ENCODE results near the gene CTCFL. TPM values are rescaled to one million over a fixed set of nuclear protein-coding genes. Genes with fewer than 3 reads are reported as not detected.

Gene CTCFL
- total RNA-seq, 2 donors from 2014 or later: not detected

DNA sequence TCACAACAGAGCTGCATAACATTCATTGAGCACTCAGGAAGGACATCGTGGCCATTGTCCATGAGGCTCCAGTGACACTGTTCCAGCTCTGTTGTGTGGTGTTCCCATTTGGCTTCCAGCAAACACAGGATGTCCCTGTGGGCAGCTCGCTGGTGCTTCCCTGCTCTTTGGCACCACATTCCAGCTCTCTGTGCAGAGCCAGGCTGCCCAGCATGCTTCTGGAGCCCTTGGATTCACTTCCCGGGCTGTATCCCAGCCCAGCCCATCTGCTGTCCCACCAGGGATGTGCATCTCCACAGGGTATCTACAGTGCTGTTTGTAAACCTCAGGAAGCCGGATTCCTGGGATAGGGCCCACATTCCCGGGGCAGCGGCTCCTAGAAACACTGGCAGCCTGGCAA is 57.2 kb downstream of the CTCFL start:
- no peaks in the 10 kb centered on the region for H3K4me1 ChIP-seq
- 31 to 51% methylated on average over 3 to 6 of the region's 6 CpGs for WGBS, 2 donors
- no peaks in the 10 kb centered on the region for H3K36me3 ChIP-seq (replicated peaks in 1 of 2; ENCODE audit: insufficient read depth in 1 of 2, low read depth in 2 of 2)
- TF ChIP-seq, protein P1, sequence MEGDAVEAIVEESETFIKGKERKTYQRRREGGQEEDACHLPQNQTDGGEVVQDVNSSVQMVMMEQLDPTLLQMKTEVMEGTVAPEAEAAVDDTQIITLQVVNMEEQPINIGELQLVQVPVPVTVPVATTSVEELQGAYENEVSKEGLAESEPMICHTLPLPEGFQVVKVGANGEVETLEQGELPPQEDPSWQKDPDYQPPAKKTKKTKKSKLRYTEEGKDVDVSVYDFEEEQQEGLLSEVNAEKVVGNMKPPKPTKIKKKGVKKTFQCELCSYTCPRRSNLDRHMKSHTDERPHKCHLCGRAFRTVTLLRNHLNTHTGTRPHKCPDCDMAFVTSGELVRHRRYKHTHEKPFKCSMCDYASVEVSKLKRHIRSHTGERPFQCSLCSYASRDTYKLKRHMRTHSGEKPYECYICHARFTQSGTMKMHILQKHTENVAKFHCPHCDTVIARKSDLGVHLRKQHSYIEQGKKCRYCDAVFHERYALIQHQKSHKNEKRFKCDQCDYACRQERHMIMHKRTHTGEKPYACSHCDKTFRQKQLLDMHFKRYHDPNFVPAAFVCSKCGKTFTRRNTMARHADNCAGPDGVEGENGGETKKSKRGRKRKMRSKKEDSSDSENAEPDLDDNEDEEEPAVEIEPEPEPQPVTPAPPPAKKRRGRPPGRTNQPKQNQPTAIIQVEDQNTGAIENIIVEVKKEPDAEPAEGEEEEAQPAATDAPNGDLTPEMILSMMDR (IDR thresholded peaks at IDR 0.05): no peak
- no peak for TF ChIP-seq POLR2A (IDR thresholded peaks at IDR 0.05)
- intact Hi-C loops (cut with DNase I): no loop called here
- no peaks in the 10 kb centered on the region for H3K27me3 ChIP-seq
- DNase-seq (no peak), ATAC-seq (no peak)
- no peak overlapping the region for H3K4me3 ChIP-seq
- H3K9me3 ChIP-seq: no peaks in the 10 kb centered on the region
- H3K27ac ChIP-seq: no peak overlapping the region

DNA sequence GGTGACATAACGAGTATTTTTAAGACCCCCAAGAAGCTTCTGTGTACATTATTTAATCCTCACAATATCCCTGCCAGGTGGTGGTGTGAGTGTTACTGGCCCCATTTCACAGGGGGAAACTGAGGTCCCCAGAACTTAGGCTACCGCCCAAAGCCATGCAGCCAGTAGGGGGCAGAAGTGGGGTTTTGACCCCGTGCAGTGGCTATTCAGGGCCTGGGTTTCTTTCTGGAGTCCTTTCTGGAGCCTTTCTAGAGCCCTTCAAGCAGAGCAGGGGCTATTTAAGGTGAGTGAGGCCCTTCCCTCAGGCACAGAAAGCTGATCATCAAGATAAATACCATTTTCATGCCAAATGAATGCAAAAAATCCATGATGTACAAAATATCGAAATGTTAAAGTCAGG is 59.0 kb downstream of the CTCFL start:
- Histone ChIP-seq H3K36me3 (replicated peaks in 1 of 2; ENCODE audit: insufficient read depth in 1 of 2, low read depth in 2 of 2) (no peaks in the 10 kb centered on the region), H3K27me3 (no peaks in the 10 kb centered on the region), H3K9me3 (no peaks in the 10 kb centered on the region), H3K4me1 (no peaks in the 10 kb centered on the region), H3K27ac (no peak overlapping the region), H3K4me3 (no peak overlapping the region)
- DNase-seq (no peak), ATAC-seq (no peak)
- no peak for TF ChIP-seq POLR2A (IDR thresholded peaks at IDR 0.05)
- TF ChIP-seq, protein P1 (IDR thresholded peaks at IDR 0.05): no peak
- intact Hi-C loops (cut with DNase I): no loop called here
- 63 to 69% methylated on average over 4 of the region's 4 CpGs for WGBS, 2 donors

DNA sequence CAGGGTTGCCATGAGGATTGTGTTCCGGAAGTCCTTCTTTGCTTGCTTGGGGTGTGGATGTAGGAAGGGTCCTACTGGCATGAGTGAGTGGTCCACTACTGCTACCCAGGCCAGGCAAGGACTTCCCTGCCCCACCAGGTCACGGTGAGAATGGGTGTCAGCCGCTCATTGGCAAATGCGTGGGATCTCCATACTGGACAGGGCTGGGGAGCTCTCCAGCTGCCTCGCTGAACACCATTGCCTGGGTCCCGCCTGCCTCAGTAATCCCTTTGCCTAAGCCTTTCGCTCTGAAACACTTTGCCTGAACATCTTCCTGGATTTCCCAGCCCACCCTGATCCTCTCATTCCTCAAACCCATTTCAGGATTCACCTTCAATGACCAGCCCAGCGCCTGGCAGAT is 59.5 kb downstream of the CTCFL start:
- no peaks in the 10 kb centered on the region for H3K27me3 ChIP-seq
- TF ChIP-seq POLR2A (IDR thresholded peaks at IDR 0.05): no peak
- TF ChIP-seq, protein P1 (IDR thresholded peaks at IDR 0.05): no peak
- no peak for ATAC-seq
- H3K9me3 ChIP-seq: no peaks in the 10 kb centered on the region
- intact Hi-C loops (cut with DNase I): no loop called here
- H3K4me3 ChIP-seq: no peak overlapping the region
- no peak for DNase-seq
- no peaks in the 10 kb centered on the region for H3K36me3 ChIP-seq (replicated peaks in 1 of 2; ENCODE audit: insufficient read depth in 1 of 2, low read depth in 2 of 2)
- 92 to 94% methylated on average over 7 to 8 of the region's 8 CpGs for WGBS, 2 donors
- no peaks in the 10 kb centered on the region for H3K4me1 ChIP-seq
- no peak overlapping the region for H3K27ac ChIP-seq

DNA sequence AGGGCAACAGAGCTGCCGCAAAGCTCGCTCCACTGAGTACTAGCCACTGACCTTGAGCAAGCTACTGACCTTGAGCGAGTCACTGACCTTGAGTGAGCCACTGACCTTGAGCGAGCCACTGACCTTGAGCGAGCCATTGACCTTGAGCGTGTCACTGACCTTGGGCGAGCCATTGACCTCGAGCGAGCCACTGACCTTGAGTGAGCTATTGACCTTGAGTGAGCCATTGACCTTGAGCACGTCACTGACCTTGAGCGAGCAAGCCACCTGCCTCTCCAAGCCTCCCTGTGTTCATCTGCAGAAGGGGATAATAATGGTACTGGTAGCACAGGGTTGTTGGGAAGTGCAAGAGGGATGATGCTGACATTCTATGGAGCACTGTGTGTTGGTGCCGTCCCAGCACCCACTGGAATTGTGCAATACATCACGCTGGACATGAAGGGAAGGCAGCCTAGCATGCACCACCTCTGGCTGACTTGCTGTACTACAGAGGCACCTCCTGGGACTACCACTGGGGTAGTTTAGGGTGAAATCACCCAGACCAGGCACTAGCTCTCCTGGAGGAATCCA is 60.2 kb downstream of the CTCFL start:
- no peaks in the 10 kb centered on the region for H3K27me3 ChIP-seq
- no peaks in the 10 kb centered on the region for H3K4me1 ChIP-seq
- DNase-seq (peak in 3 of 4 donors; percentile 38 to 53 (median 50)), ATAC-seq (peak; percentile 30)
- 35 to 46% methylated on average over 8 to 13 of the region's 13 CpGs for WGBS, 2 donors
- no peaks in the 10 kb centered on the region for H3K9me3 ChIP-seq
- intact Hi-C loops (cut with DNase I): no loop called here
- no peaks in the 10 kb centered on the region for H3K36me3 ChIP-seq (replicated peaks in 1 of 2; ENCODE audit: insufficient read depth in 1 of 2, low read depth in 2 of 2)
- no peak overlapping the region for H3K4me3 ChIP-seq
- no peak overlapping the region for H3K27ac ChIP-seq
- TF ChIP-seq, protein P1 (IDR thresholded peaks at IDR 0.05): peak in 4 of 7 experiments; percentile 26 to 48 (median 42)
- TF ChIP-seq POLR2A (IDR thresholded peaks at IDR 0.05): no peak

DNA sequence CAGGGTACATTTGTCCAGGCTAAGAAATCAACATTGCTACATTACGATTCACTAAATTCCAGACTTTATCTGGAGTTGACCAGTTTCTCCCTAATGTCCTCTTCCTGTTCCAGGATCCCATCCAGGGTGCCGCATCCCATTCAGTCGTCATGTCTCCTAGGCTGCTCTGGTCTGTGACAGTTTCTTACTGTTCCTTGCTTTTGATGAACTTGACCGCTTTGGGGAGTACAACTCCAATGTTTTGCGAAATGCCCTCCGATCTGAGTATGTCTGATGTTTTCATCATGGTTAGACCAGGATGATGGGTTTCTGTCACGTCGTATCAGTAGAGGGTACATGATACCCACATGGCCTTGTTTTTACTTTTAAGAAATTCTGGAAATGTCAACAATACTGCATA is 62.2 kb downstream of the CTCFL start:
- no peak overlapping the region for H3K4me3 ChIP-seq
- ATAC-seq (no peak), DNase-seq (no peak)
- H3K4me1 ChIP-seq: no peaks in the 10 kb centered on the region
- no peak for TF ChIP-seq POLR2A (IDR thresholded peaks at IDR 0.05)
- TF ChIP-seq, protein P1 (IDR thresholded peaks at IDR 0.05): no peak
- 86 to 92% methylated on average over 8 of the region's 8 CpGs for WGBS, 2 donors
- H3K36me3 ChIP-seq (replicated peaks in 1 of 2; ENCODE audit: insufficient read depth in 1 of 2, low read depth in 2 of 2): no peaks in the 10 kb centered on the region
- H3K27ac ChIP-seq: no peak overlapping the region
- intact Hi-C loops (cut with DNase I): no loop called here
- no peaks in the 10 kb centered on the region for H3K27me3 ChIP-seq
- no peaks in the 10 kb centered on the region for H3K9me3 ChIP-seq
